HepG2 (cell line): ENCODE measurements around the gene MED23. TPM values are rescaled to one million over a fixed set of nuclear protein-coding genes. Genes with fewer than 3 reads are reported as not detected.

ENCODE experiments used
- ARNT2 ChIP-seq: sonication (generic); formaldehyde crosslinking; IDR thresholded peaks from 2 replicates; pipeline ENCODE4 v1.8.0; 2022; ENCODE audit warnings: mild to moderate bottlenecking, low read depth, missing genetic modification reagents, moderate library complexity
- FIP1L1 ChIP-seq: fragments of 200-400 bp; formaldehyde crosslinking; IDR thresholded peaks from 2 replicates; pipeline ENCODE4 v1.6.1; 2018; ENCODE audit warnings: low read depth, mild to moderate bottlenecking, low read length, moderate library complexity, borderline replicate concordance; ENCODE audit not compliant: insufficient read depth
- HNRNPLL ChIP-seq: fragments of 200-400 bp; formaldehyde crosslinking; IDR thresholded peaks from 2 replicates; pipeline ENCODE4 v1.6.1; 2017; ENCODE audit warnings: mild to moderate bottlenecking, low read depth, low read length; ENCODE audit not compliant: poor library complexity, severe bottlenecking
- KDM5B ChIP-seq: sonication (generic); formaldehyde crosslinking; IDR thresholded peaks from 2 replicates; pipeline ENCODE4 v1.4.0; 2020; ENCODE audit warnings: missing genetic modification reagents, mild to moderate bottlenecking, borderline replicate concordance
- NFYB ChIP-seq: sonication (generic); formaldehyde crosslinking; IDR thresholded peaks from 2 replicates; pipeline ENCODE4 v1.4.0; 2020; ENCODE audit warnings: missing genetic modification reagents
- PCBP2 ChIP-seq: fragments of 200-400 bp; formaldehyde crosslinking; optimal IDR thresholded peaks from 2 replicates; pipeline ENCODE3; 2018; ENCODE audit warnings: low read length, low read depth; ENCODE audit not compliant: poor library complexity, severe bottlenecking
- RBM39 ChIP-seq: fragments of 200-400 bp; formaldehyde crosslinking; IDR thresholded peaks from one replicate; pipeline ENCODE4 v1.6.1; 2018; ENCODE audit warnings: antibody characterized with exemption, mild to moderate bottlenecking, low read depth, low read length; ENCODE audit not compliant: poor library complexity, severe bottlenecking
- SYNCRIP ChIP-seq: fragments of 200-400 bp; formaldehyde crosslinking; IDR thresholded peaks from 2 replicates; pipeline ENCODE4 v1.6.1; 2018; ENCODE audit warnings: mild to moderate bottlenecking, low read depth, low read length; ENCODE audit not compliant: insufficient read depth
- TERF1 ChIP-seq: sonication (generic); formaldehyde crosslinking; IDR thresholded peaks from 2 replicates; pipeline ENCODE4 v1.8.0; 2022; ENCODE audit warnings: mild to moderate bottlenecking, missing genetic modification reagents, moderate library complexity
- YEATS2 ChIP-seq: sonication (generic); formaldehyde crosslinking; IDR thresholded peaks from 2 replicates; pipeline ENCODE4 v1.4.0; 2020; ENCODE audit warnings: missing genetic modification reagents, borderline replicate concordance
- ZNF550 ChIP-seq: sonication (generic); formaldehyde crosslinking; IDR thresholded peaks from 2 replicates; pipeline ENCODE4 v1.4.0; 2020; ENCODE audit warnings: mild to moderate bottlenecking, missing genetic modification reagents, borderline replicate concordance
- ZNF597 ChIP-seq: sonication (generic); formaldehyde crosslinking; IDR thresholded peaks from 2 replicates; pipeline ENCODE4 v1.5.0; 2020; ENCODE audit warnings: missing genetic modification reagents
- ZNF746 ChIP-seq: sonication (generic); formaldehyde crosslinking; IDR thresholded peaks from 2 replicates; pipeline ENCODE4 v1.8.0; 2022; ENCODE audit warnings: mild to moderate bottlenecking, missing genetic modification reagents
- polyA plus RNA-seq, 8 experiments: library from polyadenylated mRNA; depleted of rRNA in 3 of 8; stranded (reverse) in 7 of 8; unstranded in 1 of 8; fragments of >200 nt; fragmentation: Illumina TruSeq in 4 of 8; extraction: Trizol in 4 of 8; gene quantifications; 2 replicates each; pipeline versions ENCODE4 v1.2.1 to v1.2.3, GENCODE V29; 2011 to 2016; ENCODE audit warnings: low read depth in 4 of 8, missing spikeins in 1 of 8, mixed read lengths in 1 of 8; ENCODE audit not compliant: insufficient read depth in 1 of 8
- total RNA-seq, 5 experiments: library from RNA; depleted of rRNA; stranded (reverse); fragments of >200 nt; fragmentation: Illumina TruSeq; extraction: Trizol; gene quantifications; 2 replicates each; pipeline ENCODE4 v1.2.3, GENCODE V29; 2016; ENCODE audit warnings: low read depth in 1 of 5
- TF ChIP-seq, protein P1 (sequence below): sonication (generic); formaldehyde crosslinking; IDR thresholded peaks from 2 replicates; pipeline ENCODE4 v1.4.0; 2020; ENCODE audit warnings: missing genetic modification reagents, borderline replicate concordance
- TF ChIP-seq, protein P2 (sequence below): sonication (generic); formaldehyde crosslinking; IDR thresholded peaks from 2 replicates; pipeline ENCODE4 v1.5.0; 2020; ENCODE audit warnings: mild to moderate bottlenecking, missing genetic modification reagents
- TF ChIP-seq, protein P3 (sequence below): sonication (generic); formaldehyde crosslinking; IDR thresholded peaks from 2 replicates; pipeline ENCODE4 v1.4.0; 2020; ENCODE audit warnings: mild to moderate bottlenecking, missing genetic modification reagents

Gene MED23
- total and polyA plus RNA-seq, 2 of the 13 experiments (the other 11 are each of a cell fraction or from before 2014, with no cell fraction given) = 34.9 to 50.5 TPM

DNA sequence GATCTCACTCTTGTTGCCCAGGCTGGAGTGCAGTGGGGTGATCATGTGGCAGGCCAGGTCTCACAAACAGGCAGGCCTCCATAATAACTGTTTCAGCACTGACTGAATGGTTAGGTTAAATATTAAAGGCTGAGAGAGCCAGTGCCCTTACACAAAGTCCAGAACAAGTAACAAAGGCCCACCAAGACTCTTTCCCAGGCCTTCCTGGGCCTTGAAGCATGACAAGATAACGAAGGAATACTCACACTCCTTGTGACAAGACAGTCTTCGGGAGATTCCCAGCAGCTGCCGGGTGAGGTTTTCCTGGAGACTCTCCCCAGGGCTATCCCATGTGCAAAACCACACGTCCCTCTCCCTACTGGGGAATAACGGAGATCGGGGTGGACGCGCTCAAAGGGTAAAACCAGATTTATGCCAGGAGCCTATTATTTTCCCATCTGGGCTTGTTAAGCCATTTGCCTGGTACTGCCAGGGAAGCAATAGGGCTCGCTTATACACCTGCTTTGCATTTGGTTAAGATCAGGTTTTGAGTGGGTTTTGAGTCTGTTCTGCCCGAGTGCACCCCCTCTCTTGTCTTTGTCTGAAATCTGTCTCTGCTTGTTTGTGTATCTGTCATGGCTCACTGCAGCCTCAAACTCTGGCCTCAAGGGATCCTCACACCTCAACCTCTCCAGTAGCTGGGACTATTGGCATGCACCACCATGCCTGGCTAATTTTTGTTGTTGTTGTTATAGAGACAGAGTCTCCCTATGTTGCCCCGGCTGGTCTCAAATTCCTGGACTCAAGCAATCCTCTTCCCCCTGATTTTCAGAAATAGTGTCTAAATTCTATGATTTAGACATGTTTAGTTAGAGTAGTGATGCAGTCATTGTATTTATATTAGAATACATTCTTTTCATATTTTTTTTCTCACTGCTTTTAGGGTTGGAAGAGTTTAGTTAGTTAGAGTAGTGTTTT lies 7.6 kb upstream of the MED23 start (continued):
- TF ChIP-seq, protein P1, sequence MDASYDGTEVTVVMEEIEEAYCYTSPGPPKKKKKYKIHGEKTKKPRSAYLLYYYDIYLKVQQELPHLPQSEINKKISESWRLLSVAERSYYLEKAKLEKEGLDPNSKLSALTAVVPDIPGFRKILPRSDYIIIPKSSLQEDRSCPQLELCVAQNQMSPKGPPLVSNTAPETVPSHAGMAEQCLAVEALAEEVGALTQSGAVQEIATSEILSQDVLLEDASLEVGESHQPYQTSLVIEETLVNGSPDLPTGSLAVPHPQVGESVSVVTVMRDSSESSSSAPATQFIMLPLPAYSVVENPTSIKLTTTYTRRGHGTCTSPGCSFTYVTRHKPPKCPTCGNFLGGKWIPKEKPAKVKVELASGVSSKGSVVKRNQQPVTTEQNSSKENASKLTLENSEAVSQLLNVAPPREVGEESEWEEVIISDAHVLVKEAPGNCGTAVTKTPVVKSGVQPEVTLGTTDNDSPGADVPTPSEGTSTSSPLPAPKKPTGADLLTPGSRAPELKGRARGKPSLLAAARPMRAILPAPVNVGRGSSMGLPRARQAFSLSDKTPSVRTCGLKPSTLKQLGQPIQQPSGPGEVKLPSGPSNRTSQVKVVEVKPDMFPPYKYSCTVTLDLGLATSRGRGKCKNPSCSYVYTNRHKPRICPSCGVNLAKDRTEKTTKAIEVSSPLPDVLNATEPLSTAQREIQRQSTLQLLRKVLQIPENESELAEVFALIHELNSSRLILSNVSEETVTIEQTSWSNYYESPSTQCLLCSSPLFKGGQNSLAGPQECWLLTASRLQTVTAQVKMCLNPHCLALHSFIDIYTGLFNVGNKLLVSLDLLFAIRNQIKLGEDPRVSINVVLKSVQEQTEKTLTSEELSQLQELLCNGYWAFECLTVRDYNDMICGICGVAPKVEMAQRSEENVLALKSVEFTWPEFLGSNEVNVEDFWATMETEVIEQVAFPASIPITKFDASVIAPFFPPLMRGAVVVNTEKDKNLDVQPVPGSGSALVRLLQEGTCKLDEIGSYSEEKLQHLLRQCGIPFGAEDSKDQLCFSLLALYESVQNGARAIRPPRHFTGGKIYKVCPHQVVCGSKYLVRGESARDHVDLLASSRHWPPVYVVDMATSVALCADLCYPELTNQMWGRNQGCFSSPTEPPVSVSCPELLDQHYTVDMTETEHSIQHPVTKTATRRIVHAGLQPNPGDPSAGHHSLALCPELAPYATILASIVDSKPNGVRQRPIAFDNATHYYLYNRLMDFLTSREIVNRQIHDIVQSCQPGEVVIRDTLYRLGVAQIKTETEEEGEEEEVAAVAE (CRISPR knock-in tag) = peak; percentile 32; the same call in 1 of the 2 replicates
- peak; percentile 20; the same call in 1 of the 2 replicates for TF ChIP-seq KDM5B (CRISPR knock-in tag)
- TF ChIP-seq YEATS2 (CRISPR knock-in tag) = peak; percentile 49; the same call in 1 of the 2 replicates
- TF ChIP-seq ZNF550 (CRISPR knock-in tag) = no peak
- no peak for TF ChIP-seq NFYB (CRISPR knock-in tag)
- TF ChIP-seq SYNCRIP = no peak
- TF ChIP-seq RBM39 = no peak
- peak; percentile 24; the same call in 1 of the 2 replicates for TF ChIP-seq ARNT2
- TF ChIP-seq TERF1 (CRISPR knock-in tag) = no peak
- TF ChIP-seq, protein P2, sequence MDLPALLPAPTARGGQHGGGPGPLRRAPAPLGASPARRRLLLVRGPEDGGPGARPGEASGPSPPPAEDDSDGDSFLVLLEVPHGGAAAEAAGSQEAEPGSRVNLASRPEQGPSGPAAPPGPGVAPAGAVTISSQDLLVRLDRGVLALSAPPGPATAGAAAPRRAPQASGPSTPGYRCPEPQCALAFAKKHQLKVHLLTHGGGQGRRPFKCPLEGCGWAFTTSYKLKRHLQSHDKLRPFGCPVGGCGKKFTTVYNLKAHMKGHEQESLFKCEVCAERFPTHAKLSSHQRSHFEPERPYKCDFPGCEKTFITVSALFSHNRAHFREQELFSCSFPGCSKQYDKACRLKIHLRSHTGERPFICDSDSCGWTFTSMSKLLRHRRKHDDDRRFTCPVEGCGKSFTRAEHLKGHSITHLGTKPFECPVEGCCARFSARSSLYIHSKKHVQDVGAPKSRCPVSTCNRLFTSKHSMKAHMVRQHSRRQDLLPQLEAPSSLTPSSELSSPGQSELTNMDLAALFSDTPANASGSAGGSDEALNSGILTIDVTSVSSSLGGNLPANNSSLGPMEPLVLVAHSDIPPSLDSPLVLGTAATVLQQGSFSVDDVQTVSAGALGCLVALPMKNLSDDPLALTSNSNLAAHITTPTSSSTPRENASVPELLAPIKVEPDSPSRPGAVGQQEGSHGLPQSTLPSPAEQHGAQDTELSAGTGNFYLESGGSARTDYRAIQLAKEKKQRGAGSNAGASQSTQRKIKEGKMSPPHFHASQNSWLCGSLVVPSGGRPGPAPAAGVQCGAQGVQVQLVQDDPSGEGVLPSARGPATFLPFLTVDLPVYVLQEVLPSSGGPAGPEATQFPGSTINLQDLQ (CRISPR knock-in tag) = no peak
- no peak for TF ChIP-seq PCBP2
- TF ChIP-seq, protein P3, sequence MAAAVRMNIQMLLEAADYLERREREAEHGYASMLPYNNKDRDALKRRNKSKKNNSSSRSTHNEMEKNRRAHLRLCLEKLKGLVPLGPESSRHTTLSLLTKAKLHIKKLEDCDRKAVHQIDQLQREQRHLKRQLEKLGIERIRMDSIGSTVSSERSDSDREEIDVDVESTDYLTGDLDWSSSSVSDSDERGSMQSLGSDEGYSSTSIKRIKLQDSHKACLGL = no peak
- TF ChIP-seq ZNF746 = peak; percentile 65; the same call in 1 of the 2 replicates
- no peak for TF ChIP-seq ZNF597
- TF ChIP-seq HNRNPLL = no peak
- TF ChIP-seq FIP1L1 = no peak
